Stimulated activated CD8-positive, alpha-beta memory T cell treated with anti-CD3 and anti-CD28 coated beads, Interleukin-7, amount 100 ng/mL, for 1 hour (primary cell): ENCODE results near the gene PKHD1.

Experiments
- DNase-seq, 2 donors: peaks; one replicate each; pipeline ENCODE4 v3.0.0-alpha.2; 2020; ENCODE audit warnings: low read depth in 2 of 2

The PKHD1 gene

GRCh38 chr6:51711876-51712275 lies 375.5 kb downstream of the PKHD1 start:
- DNase-seq = no peak

- no peak for DNase-seq
These were observed 381.3 kb downstream of the PKHD1 start for GRCh38 chr6:51706086-51706485.

- no peak for DNase-seq
These were observed 382.4 kb downstream of the PKHD1 start for GRCh38 chr6:51704932-51705540.

- DNase-seq = no peak
These were observed 384.6 kb downstream of the PKHD1 start for GRCh38 chr6:51702851-51703250.

- no peak for DNase-seq
These were observed 402.8 kb downstream of the PKHD1 start for GRCh38 chr6:51684603-51685002.

GRCh38 chr6:51684038-51684437 lies 403.4 kb downstream of the PKHD1 start:
- no peak for DNase-seq

GRCh38 chr6:51678905-51679620 lies 408.4 kb downstream of the PKHD1 start:
- DNase-seq = no peak

- DNase-seq = no peak
These were observed 409.1 kb downstream of the PKHD1 start for GRCh38 chr6:51678274-51678673.

- no peak for DNase-seq
These were observed 411.5 kb downstream of the PKHD1 start for GRCh38 chr6:51675922-51676275.

- no peak for DNase-seq
These were observed 412.1 kb downstream of the PKHD1 start for GRCh38 chr6:51675020-51675921.

- no peak for DNase-seq
These were observed 423.9 kb downstream of the PKHD1 start for GRCh38 chr6:51663525-51663924.

- no peak for DNase-seq
These were observed 426.6 kb downstream of the PKHD1 start for GRCh38 chr6:51660767-51661166.

- no peak for DNase-seq
These were observed 429.9 kb downstream of the PKHD1 start for GRCh38 chr6:51657491-51657890.

GRCh38 chr6:51655517-51655916 lies 431.9 kb downstream of the PKHD1 start:
- DNase-seq = no peak

GRCh38 chr6:51654647-51655046 lies 432.8 kb downstream of the PKHD1 start:
- no peak for DNase-seq

- no peak for DNase-seq
These were observed 436.1 kb downstream of the PKHD1 start for GRCh38 chr6:51651132-51651817.

GRCh38 chr6:51648774-51649173 lies 438.6 kb downstream of the PKHD1 start:
- no peak for DNase-seq

GRCh38 chr6:51648236-51648635 lies 439.2 kb downstream of the PKHD1 start:
- DNase-seq = no peak

- no peak for DNase-seq
These were observed 443.0 kb downstream of the PKHD1 start for GRCh38 chr6:51644426-51644825.

- DNase-seq = no peak
These were observed 447.4 kb downstream of the PKHD1 start for GRCh38 chr6:51640021-51640420.

GRCh38 chr6:51633424-51633823 lies 454.0 kb downstream of the PKHD1 start:
- DNase-seq = no peak

GRCh38 chr6:51630011-51630410 lies 457.4 kb downstream of the PKHD1 start:
- no peak for DNase-seq
